HPDE6-E6E7 (cell line): Measurements from ENCODE around the gene TTC31.
"Not testable (repeated sequence)": the region's sequence is repeated elsewhere in the genome, so short reads cannot be mapped to it uniquely, and the experiment has no call there.

ENCODE experiments used
- DNase-seq: peaks from one replicate; pipeline ENCODE4 v3.0.0; 2011; ENCODE audit warnings: missing footprints; ENCODE audit errors: extremely low spot score

TTC31 gene

GRCh38 chr2:74457129-74457548 lies 25.7 kb upstream of the TTC31 start:
- no peak for DNase-seq

- no peak for DNase-seq
Observed at GRCh38 chr2:74457549-74458131, 25.2 kb upstream of the TTC31 start.

- peak; percentile 98 for DNase-seq
Observed at GRCh38 chr2:74458132-74458937, 24.5 kb upstream of the TTC31 start, which contains the start of gene WBP1. TSS of gene WBP1 (plus strand) at chr2:74458438. CDS start at chr2:74458603, 165 bp downstream.

GRCh38 chr2:74458938-74459363 lies 23.9 kb upstream of the TTC31 start:
- no peak for DNase-seq

- not testable (repeated sequence) for DNase-seq
Observed at GRCh38 chr2:74459503-74460118, 23.3 kb upstream of the TTC31 start.

- DNase-seq, result not testable (repeated sequence)
Observed at GRCh38 chr2:74460187-74460586, 22.7 kb upstream of the TTC31 start.

- no peak for DNase-seq
Observed at GRCh38 chr2:74461187-74462053, 21.5 kb upstream of the TTC31 start.

- no peak for DNase-seq
Observed at GRCh38 chr2:74462054-74462785, 20.7 kb upstream of the TTC31 start.

GRCh38 chr2:74462786-74463105 lies 20.1 kb upstream of the TTC31 start:
- no peak for DNase-seq

GRCh38 chr2:74464406-74464805 lies 18.5 kb upstream of the TTC31 start:
- no peak for DNase-seq

- DNase-seq, result not testable (repeated sequence)
Observed at GRCh38 chr2:74470742-74471141, 12.1 kb upstream of the TTC31 start.

- no peak for DNase-seq
Observed at GRCh38 chr2:74471332-74472065, 11.4 kb upstream of the TTC31 start.

GRCh38 chr2:74472086-74472944 lies 10.6 kb upstream of the TTC31 start, which contains the start of gene MRPL53:
TSS of gene MRPL53 (minus strand) at chr2:74472680. CDS start at chr2:74472660, 20 bp downstream.
- DNase-seq, result no peak

GRCh38 chr2:74472945-74473258 lies 10.0 kb upstream of the TTC31 start:
- no peak for DNase-seq

GRCh38 chr2:74474481-74474880 lies 8.4 kb upstream of the TTC31 start:
- DNase-seq, result no peak

- no peak for DNase-seq
Observed at GRCh38 chr2:74474899-74475298, 8.0 kb upstream of the TTC31 start.

- DNase-seq, result no peak
Observed at GRCh38 chr2:74481431-74481830, 1.4 kb upstream of the TTC31 start.

GRCh38 chr2:74481961-74482800 lies 700 bp upstream of the TTC31 start:
- DNase-seq, result no peak
